Trophoblast cell (in vitro differentiated cells and primary cell): Measurements from ENCODE around the gene PDZK1.

Source experiments
- DNase-seq, 2 donors: peaks; one replicate each; pipeline ENCODE4 v3.0.0-alpha.2; 2016
- H2AFZ ChIP-seq: 2 replicates; pipeline ENCODE4 v1.6.1; 2013; ENCODE audit warnings: low read length, moderate library complexity, mild to moderate bottlenecking; ENCODE audit not compliant: insufficient read depth, poor library complexity
- H2AK5ac ChIP-seq: 2 replicates; pipeline ENCODE4 v1.6.1; 2013; ENCODE audit warnings: mild to moderate bottlenecking, low read length
- H2BK120ac ChIP-seq: 2 replicates; pipeline ENCODE4 v1.6.1; 2013; ENCODE audit warnings: low read length, mild to moderate bottlenecking, moderate library complexity; ENCODE audit not compliant: insufficient read depth, poor library complexity
- H2BK12ac ChIP-seq: 2 replicates; pipeline ENCODE4 v1.6.1; 2013; ENCODE audit warnings: mild to moderate bottlenecking, low read length, moderate library complexity
- H2BK5ac ChIP-seq: 2 replicates; pipeline ENCODE4 v1.6.1; 2013; ENCODE audit warnings: low read length, low read depth, moderate library complexity, mild to moderate bottlenecking; ENCODE audit not compliant: poor library complexity
- H3K14ac ChIP-seq: 2 replicates; pipeline ENCODE4 v1.6.1; 2013; ENCODE audit warnings: mild to moderate bottlenecking, low read length
- H3K18ac ChIP-seq: 2 replicates; pipeline ENCODE4 v1.6.1; 2013; ENCODE audit warnings: mild to moderate bottlenecking, low read length
- H3K23ac ChIP-seq: 2 replicates; pipeline ENCODE4 v1.6.1; 2013; ENCODE audit warnings: low read length
- H3K27ac ChIP-seq: 2 replicates; pipeline ENCODE4 v1.5.1; 2013; ENCODE audit warnings: low read depth, mild to moderate bottlenecking, inconsistent platforms, low read length, moderate library complexity
- H3K27me3 ChIP-seq: 2 replicates; pipeline ENCODE4 v1.6.1; 2013; ENCODE audit warnings: inconsistent platforms, mild to moderate bottlenecking, low read length, moderate library complexity; ENCODE audit not compliant: insufficient read depth
- H3K36me3 ChIP-seq, 2 experiments: 1 replicate in 1 of 2; 2 replicates in 1 of 2; pipeline ENCODE4 v1.6.1; 2013; ENCODE audit warnings: low read length in 2 of 2, mild to moderate bottlenecking in 2 of 2, moderate library complexity in 1 of 2; ENCODE audit not compliant: insufficient read depth in 2 of 2, control insufficient read depth in 1 of 2
- H3K4ac ChIP-seq: 2 replicates; pipeline ENCODE4 v1.6.1; 2013; ENCODE audit warnings: low read depth, mild to moderate bottlenecking, low read length, moderate library complexity
- H3K4me1 ChIP-seq, 2 experiments: 1 replicate in 1 of 2; 2 replicates in 1 of 2; pipeline ENCODE4 v1.6.1; 2013; ENCODE audit warnings: low read length in 2 of 2, mild to moderate bottlenecking in 2 of 2, moderate library complexity in 1 of 2; ENCODE audit not compliant: insufficient read depth in 2 of 2, control insufficient read depth in 1 of 2
- H3K4me2 ChIP-seq: 2 replicates; pipeline ENCODE4 v1.6.1; 2013; ENCODE audit warnings: inconsistent platforms, mild to moderate bottlenecking, low read length, moderate library complexity
- H3K4me3 ChIP-seq: 2 replicates; pipeline ENCODE4 v1.5.1; 2013; ENCODE audit warnings: mild to moderate bottlenecking, low read depth, low read length, inconsistent platforms
- H3K79me1 ChIP-seq: one replicate; pipeline ENCODE4 v1.6.1; 2013; ENCODE audit warnings: low read length
- H3K79me2 ChIP-seq: 2 replicates; pipeline ENCODE4 v1.6.1; 2013; ENCODE audit warnings: low read length, mild to moderate bottlenecking; ENCODE audit not compliant: control insufficient read depth, insufficient read depth, poor library complexity
- H3K9ac ChIP-seq: 2 replicates; pipeline ENCODE4 v1.6.1; 2013; ENCODE audit warnings: mild to moderate bottlenecking, low read length
- H3K9me3 ChIP-seq: 2 replicates; pipeline ENCODE4 v1.6.1; 2013; ENCODE audit warnings: low read depth, mild to moderate bottlenecking, control low read depth, inconsistent platforms, low read length; ENCODE audit not compliant: insufficient read depth
- H4K12ac ChIP-seq: 2 replicates; pipeline ENCODE4 v1.6.1; 2013; ENCODE audit warnings: low read depth, mild to moderate bottlenecking, low read length, moderate library complexity
- H4K8ac ChIP-seq: 2 replicates; pipeline ENCODE4 v1.6.1; 2013; ENCODE audit warnings: low read depth, mild to moderate bottlenecking, low read length, moderate library complexity
- H4K91ac ChIP-seq: one replicate; pipeline ENCODE4 v1.6.1; 2013; ENCODE audit warnings: low read depth, mild to moderate bottlenecking, low read length, moderate library complexity
- WGBS: extraction: QIAGEN DNeasy Blood & Tissue Kit; methylation state at CpG from one replicate; pipeline ENCODE4 v1.1.7; 2013; ENCODE audit warnings: missing lambda C conversion rate; ENCODE audit not compliant: insufficient read length, insufficient coverage; ENCODE audit errors: extremely low coverage; 5-methylcytosine and 5-hydroxymethylcytosine counted together

Gene PDZK1

GRCh38 chr1:145692785-145693443 is 14.3 kb downstream of the PDZK1 start:
- H3K4me1 ChIP-seq, result peaks cover 3 to 17% of the 10 kb centered on the region in 2 experiments
- H2BK12ac ChIP-seq, result peak overlapping the region; percentile 20

GRCh38 chr1:145690587-145691558 is 16.3 kb downstream of the PDZK1 start:
- no peak overlapping the region for H2AFZ ChIP-seq
- no peak for DNase-seq
- H3K4me2 ChIP-seq, result no peak overlapping the region
- WGBS, result no CpG with 5 or more reads among the region's 5 CpGs
- peak overlapping the region; percentile 88 for H3K27ac ChIP-seq
- peak overlapping the region; percentile 66 for H3K18ac ChIP-seq
- no peak overlapping the region for H3K9ac ChIP-seq
- H4K8ac ChIP-seq, result peak overlapping the region; percentile 66
- H3K27me3 ChIP-seq, result no peaks in the 10 kb centered on the region
- no peak overlapping the region for H3K23ac ChIP-seq
- peaks cover 8 to 12% of the 10 kb centered on the region in 2 experiments for H3K36me3 ChIP-seq
- H3K4ac ChIP-seq, result no peak overlapping the region
- H2AK5ac ChIP-seq, result no peak overlapping the region
- H3K9me3 ChIP-seq, result peaks cover 2% of the 10 kb centered on the region
- no peak overlapping the region for H3K4me3 ChIP-seq
- peak overlapping the region; percentile 86 for H2BK5ac ChIP-seq
- peak overlapping the region; percentile 68 for H2BK120ac ChIP-seq
- H2BK12ac ChIP-seq, result peak overlapping the region; percentile 56
- peaks cover 1% of the 10 kb centered on the region for H3K79me2 ChIP-seq
- H4K12ac ChIP-seq, result no peak overlapping the region
- peak overlapping the region; percentile 84 for H4K91ac ChIP-seq
- peaks cover 26% of the 10 kb centered on the region for H3K79me1 ChIP-seq
- H3K4me1 ChIP-seq, result peaks cover 3 to 17% of the 10 kb centered on the region in 2 experiments
- peak overlapping the region; percentile 35 for H3K14ac ChIP-seq

More at GRCh38 chr1:145692785-145693443, 14.3 kb downstream of the PDZK1 start:
- peaks cover 2% of the 10 kb centered on the region for H3K9me3 ChIP-seq
- peak overlapping the region; percentile 89 for H4K91ac ChIP-seq
- H4K12ac ChIP-seq, result no peak overlapping the region
- peak in 1 of 2 donors; percentile 64 for DNase-seq
- H2BK5ac ChIP-seq, result no peak overlapping the region
- H3K79me2 ChIP-seq, result peaks cover 1% of the 10 kb centered on the region
- no peak overlapping the region for H3K18ac ChIP-seq
- no peak overlapping the region for H3K14ac ChIP-seq
- no peak overlapping the region for H3K23ac ChIP-seq
- peak overlapping the region; percentile 60 for H3K27ac ChIP-seq
- H3K36me3 ChIP-seq, result peaks cover 4 to 10% of the 10 kb centered on the region in 2 experiments
- H3K4me2 ChIP-seq, result no peak overlapping the region
- H3K4me3 ChIP-seq, result no peak overlapping the region
- H4K8ac ChIP-seq, result no peak overlapping the region
- WGBS, result no CpG with 5 or more reads among the region's 11 CpGs
- no peaks in the 10 kb centered on the region for H3K27me3 ChIP-seq
- no peak overlapping the region for H2BK120ac ChIP-seq
- no peak overlapping the region for H3K4ac ChIP-seq
- no peak overlapping the region for H3K9ac ChIP-seq
- H2AFZ ChIP-seq, result no peak overlapping the region
- H2AK5ac ChIP-seq, result no peak overlapping the region
- peaks cover 26% of the 10 kb centered on the region for H3K79me1 ChIP-seq

- no CpG with 5 or more reads among the region's 6 CpGs for WGBS
- no peak overlapping the region for H3K27ac ChIP-seq
- H2AFZ ChIP-seq, result no peak overlapping the region
- H2BK5ac ChIP-seq, result no peak overlapping the region
- H3K14ac ChIP-seq, result peak overlapping the region; percentile 3
- H2BK120ac ChIP-seq, result peak overlapping the region; percentile 20
- H3K79me1 ChIP-seq, result peaks cover 26% of the 10 kb centered on the region
- no peak for DNase-seq
- H4K8ac ChIP-seq, result peak overlapping the region; percentile 30
- H4K91ac ChIP-seq, result peak overlapping the region; percentile 75
- no peaks in the 10 kb centered on the region for H3K27me3 ChIP-seq
- H3K9me3 ChIP-seq, result peaks cover 2% of the 10 kb centered on the region
- peak overlapping the region; percentile 50 for H4K12ac ChIP-seq
- peaks cover 1% of the 10 kb centered on the region for H3K79me2 ChIP-seq
- peak overlapping the region; percentile 67 for H3K18ac ChIP-seq
- H3K4me1 ChIP-seq, result peaks cover 3 to 17% of the 10 kb centered on the region in 2 experiments
- peak overlapping the region; percentile 33 for H2BK12ac ChIP-seq
- no peak overlapping the region for H3K4me3 ChIP-seq
- H3K4ac ChIP-seq, result no peak overlapping the region
- peak overlapping the region; percentile 79 for H2AK5ac ChIP-seq
- H3K36me3 ChIP-seq, result peaks cover 8 to 12% of the 10 kb centered on the region in 2 experiments
- H3K4me2 ChIP-seq, result no peak overlapping the region
- no peak overlapping the region for H3K23ac ChIP-seq
- H3K9ac ChIP-seq, result no peak overlapping the region
These were observed 17.2 kb downstream of the PDZK1 start for GRCh38 chr1:145689922-145690321.

GRCh38 chr1:145688924-145689323 is 18.2 kb downstream of the PDZK1 start:
- H3K23ac ChIP-seq, result no peak overlapping the region
- H3K36me3 ChIP-seq, result peaks cover 8 to 12% of the 10 kb centered on the region in 2 experiments
- no peak overlapping the region for H4K12ac ChIP-seq
- H3K27ac ChIP-seq, result no peak overlapping the region
- no peak overlapping the region for H2AFZ ChIP-seq
- no CpG with 5 or more reads among the region's 6 CpGs for WGBS
- peaks cover 3 to 17% of the 10 kb centered on the region in 2 experiments for H3K4me1 ChIP-seq
- H3K4me3 ChIP-seq, result no peak overlapping the region
- peak overlapping the region; percentile 75 for H4K91ac ChIP-seq
- no peak overlapping the region for H3K9ac ChIP-seq
- H2BK5ac ChIP-seq, result no peak overlapping the region
- no peak overlapping the region for H3K4ac ChIP-seq
- H3K9me3 ChIP-seq, result peaks cover 2% of the 10 kb centered on the region
- H3K79me2 ChIP-seq, result peaks cover 1% of the 10 kb centered on the region
- H2AK5ac ChIP-seq, result peak overlapping the region; percentile 44
- no peak overlapping the region for H3K4me2 ChIP-seq
- peaks cover 24% of the 10 kb centered on the region for H3K79me1 ChIP-seq
- peak overlapping the region; percentile 93 for H2BK12ac ChIP-seq
- no peak for DNase-seq
- peak overlapping the region; percentile 51 for H4K8ac ChIP-seq
- no peak overlapping the region for H2BK120ac ChIP-seq
- H3K14ac ChIP-seq, result no peak overlapping the region
- no peak overlapping the region for H3K18ac ChIP-seq
- H3K27me3 ChIP-seq, result no peaks in the 10 kb centered on the region
